Bone marrow (tissue), 2 donors: ENCODE measurements around the gene ZBTB26.
A peak's percentile ranks its signal among the peaks of the same experiment; 100 is the strongest.
"Not testable (repeated sequence)": the region's sequence is repeated elsewhere in the genome, so short reads cannot be mapped to it uniquely, and the experiment has no call there.

ENCODE experiments used
- DNase-seq, 2 donors: peaks; one replicate each; lab custom pipeline; 2025; lab: John Stamatoyannopoulos, UW

The ZBTB26 gene

GRCh38 chr9:122923947-122924346 is 7.4 kb downstream of the ZBTB26 start:
- no peak for DNase-seq

DNA sequence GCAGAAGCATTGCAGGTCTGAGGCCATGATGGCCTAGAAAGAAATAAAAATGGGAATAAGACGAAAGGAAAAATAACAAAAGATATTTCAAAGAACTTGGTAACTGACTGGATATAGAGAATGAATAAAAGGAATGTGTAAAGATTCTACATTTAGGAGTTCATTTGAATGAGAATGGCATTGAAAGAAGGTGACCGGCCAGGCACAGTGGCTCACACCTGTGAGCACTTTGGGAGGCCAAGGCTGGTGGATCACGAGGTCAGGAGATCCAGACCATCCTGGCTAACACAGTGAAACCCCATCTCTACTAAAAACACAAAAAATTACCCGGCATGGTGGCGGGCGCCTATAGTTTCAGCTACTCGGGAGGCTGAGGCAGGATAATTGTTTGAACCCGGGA is 8.6 kb downstream of the ZBTB26 start:
- DNase-seq: no peak

DNA sequence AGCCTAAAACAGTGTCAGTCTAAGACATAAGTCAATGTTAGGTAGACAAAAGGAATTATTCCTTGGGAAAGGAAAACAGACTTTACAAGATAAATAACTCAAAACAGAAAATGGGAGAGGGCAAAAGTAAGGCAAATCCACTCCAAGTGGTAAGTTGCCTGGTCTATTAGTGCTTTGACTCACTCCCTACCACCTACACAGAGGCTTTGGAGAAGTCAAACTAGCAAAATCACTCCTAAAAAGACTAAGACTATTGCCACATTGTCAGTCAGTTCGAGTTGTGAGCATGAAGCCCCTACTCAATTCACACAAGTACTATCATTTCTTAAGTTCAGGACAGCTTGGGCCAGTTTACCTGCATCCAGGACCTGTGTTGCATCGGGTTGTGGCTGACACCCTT is 13.0 kb downstream of the ZBTB26 start:
- no peak for DNase-seq

DNA sequence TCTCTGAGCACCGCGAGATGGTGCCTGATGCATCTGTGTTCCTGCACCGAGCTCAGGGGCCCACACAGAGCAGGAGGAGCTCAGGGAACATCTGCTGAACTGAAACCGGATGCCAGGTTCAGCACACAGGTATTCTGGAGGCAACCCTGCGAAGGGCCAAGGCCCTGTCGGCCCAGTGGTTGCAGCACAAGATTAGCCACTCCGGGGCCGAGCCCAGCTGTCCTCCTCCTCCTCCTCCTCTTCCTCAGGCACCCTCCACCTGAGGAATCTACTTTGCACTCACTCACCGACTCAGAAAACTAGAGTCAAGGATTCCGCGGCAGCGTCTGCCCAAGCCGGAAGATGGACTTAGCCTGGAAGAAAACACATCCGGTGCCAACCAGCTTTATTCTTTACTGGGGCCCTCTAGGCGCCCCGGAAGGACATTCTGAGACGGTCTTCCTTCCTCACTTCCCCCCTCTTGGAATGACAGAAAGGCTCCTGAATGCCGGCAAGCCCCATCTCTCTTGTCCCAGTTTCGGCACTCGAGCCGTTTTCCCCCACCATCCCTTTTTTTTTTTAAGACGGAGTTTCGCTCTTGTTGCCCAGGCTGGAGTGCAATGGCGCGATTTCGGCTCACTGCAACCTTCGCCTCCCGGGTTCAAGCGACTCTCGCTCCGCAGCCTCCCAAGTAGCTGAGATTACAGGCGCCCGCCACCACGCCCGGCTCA is 18.2 kb downstream of the ZBTB26 start, which contains the start of gene ZBTB6:
TSS of gene ZBTB6 (minus strand) at position 360 of the 710 bp plus-strand sequence. CDS start 1,251 bp downstream, outside the sequence.
- DNase-seq: peak; percentile 43 to 65

GRCh38 chr9:122912671-122912963 is 18.7 kb downstream of the ZBTB26 start:
- DNase-seq: no peak

- DNase-seq: not testable (repeated sequence)
These were observed 25.2 kb downstream of the ZBTB26 start for GRCh38 chr9:122906122-122906521.

GRCh38 chr9:122904823-122905710 is 26.2 kb downstream of the ZBTB26 start, which contains the start of gene RC3H2:
RC3H2 (minus strand) TSS chr9:122905359; CDS start chr9:122897509, 7,850 bp downstream.
- peak; percentile 84 to 99 for DNase-seq

DNA sequence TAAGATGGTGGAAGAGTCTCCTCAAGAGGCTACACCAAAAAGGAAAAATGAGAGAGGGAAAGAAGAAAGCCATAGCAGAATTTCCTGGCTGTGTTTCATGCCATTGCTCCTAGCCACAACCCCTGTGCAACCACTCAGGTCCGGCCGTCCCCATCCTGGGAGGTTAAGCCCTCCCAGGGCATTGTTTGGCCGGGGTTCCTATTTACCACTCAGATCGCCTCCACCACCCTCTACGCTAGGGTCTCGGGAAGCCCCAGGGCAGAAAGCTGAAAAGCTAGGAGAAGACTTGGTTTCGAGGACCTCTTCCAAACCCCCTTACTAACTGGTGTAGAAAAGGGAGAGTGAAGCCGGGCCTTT is 26.9 kb downstream of the ZBTB26 start:
- peak in 1 of 2 donors; percentile 45 for DNase-seq

DNA sequence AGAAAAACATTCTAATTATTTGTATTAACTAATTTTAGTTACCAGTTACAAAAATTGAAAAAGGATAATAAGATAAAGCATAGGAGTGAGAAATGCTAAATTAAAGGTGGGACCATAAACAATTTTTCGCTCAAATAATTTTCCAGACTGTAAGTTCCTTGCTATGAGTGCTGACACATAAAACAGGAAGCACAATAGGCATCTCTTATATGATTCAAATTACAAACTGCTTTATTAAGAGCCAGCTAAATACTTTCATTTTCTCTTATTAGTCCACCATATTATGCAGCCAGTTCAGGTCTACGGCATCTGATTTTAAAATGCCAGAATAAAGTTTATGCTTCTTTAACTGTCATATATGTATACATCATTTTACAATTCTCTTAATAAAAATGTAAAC is 30.5 kb downstream of the ZBTB26 start:
- peak in 1 of 2 donors; percentile 72 for DNase-seq

DNA sequence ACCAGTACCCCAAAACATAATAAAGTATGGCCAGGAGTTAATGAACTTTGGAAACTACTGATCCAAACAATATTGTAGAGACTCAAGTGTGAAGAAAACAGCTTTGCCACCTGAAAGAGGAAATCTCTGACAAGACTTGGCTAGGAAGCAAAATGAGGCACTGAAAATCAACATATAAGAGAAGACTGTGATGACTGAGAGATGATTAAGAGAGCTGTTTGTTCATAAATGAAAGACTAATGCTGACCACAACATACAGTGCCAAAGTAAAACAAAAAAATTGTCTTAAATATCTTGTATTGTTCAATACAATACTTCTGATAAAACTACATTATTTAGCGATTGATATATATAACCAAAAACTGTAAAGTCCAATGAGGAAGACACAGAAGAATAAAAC is 33.3 kb downstream of the ZBTB26 start:
- DNase-seq: no peak

- no peak for DNase-seq
These were observed 42.8 kb downstream of the ZBTB26 start for GRCh38 chr9:122888480-122888879.

DNA sequence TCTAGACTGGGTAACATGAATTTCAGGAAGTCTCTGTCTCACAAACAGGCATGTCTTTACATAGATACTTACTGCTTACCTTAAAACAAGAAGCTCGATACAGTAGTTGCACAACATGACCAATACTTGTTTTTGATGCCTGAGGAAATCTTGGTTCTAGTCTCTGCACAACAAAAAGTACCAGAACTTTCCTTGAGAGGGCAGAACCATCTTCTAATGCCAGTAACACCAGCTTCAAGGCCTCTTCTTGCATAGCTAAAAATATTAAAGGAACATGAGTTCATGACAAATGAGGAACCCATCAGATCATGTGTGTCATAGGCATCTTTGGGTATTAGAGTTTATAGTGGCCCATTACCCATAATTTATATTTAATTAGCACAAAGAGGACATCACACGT is 48.2 kb downstream of the ZBTB26 start:
- no peak for DNase-seq

DNA sequence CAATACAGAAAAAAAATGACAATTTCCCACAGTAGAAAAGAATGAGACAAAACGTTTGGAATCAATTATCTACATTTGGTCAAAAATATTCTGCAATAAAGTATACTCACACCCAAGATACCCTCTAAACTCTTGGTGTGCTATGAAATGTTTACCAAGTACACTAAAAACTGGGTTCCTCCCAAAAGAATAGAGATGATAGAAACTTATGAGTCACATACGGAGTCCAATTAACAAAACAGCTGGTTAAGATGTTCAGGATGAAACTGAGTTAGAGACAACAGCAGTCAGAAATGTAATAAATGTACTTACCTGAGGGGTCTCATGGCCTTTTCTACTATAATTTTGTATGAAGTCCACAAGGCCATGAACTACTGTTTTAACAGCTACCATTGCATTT is 51.9 kb downstream of the ZBTB26 start:
- DNase-seq: no peak

DNA sequence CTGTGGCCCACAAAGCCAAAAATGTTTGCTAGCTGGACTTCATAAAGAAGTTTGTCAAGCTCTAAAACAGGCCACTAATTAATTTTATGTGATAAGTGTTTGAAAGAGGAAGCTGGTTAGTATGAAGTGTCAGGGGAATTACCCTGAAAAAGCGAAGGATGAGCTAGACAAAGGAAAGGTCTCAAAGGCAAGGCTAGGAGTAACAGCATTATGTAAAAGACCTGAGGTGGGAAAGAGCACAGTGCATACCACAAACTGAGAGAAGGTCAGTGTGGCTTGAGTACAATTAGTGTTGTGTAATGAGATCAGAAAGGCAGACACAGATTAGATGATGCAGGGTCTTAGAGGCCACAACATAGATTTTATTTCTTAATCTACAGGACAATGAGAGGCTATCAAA is 55.8 kb downstream of the ZBTB26 start:
- no peak for DNase-seq

DNA sequence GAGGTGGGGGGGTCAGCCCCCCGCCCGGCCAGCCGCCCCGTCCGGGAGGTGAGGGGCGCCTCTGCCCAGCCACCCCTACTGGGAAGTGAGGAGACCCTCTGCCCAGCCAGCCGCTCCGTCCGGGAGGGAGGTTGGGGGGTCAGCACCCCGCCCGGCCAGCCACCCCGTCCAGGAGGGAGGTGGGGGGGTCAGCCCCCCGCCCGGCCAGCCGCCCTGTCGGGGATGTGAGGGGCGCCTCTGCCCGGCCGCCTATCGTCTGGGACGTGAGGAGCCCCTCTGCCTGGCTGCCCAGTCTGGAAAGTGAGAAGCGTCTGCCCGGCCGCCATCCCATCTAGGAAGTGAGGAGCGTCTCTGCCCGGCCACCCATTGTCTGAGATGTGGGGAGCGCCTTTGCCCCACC is 64.0 kb downstream of the ZBTB26 start:
- not testable (repeated sequence) for DNase-seq

DNA sequence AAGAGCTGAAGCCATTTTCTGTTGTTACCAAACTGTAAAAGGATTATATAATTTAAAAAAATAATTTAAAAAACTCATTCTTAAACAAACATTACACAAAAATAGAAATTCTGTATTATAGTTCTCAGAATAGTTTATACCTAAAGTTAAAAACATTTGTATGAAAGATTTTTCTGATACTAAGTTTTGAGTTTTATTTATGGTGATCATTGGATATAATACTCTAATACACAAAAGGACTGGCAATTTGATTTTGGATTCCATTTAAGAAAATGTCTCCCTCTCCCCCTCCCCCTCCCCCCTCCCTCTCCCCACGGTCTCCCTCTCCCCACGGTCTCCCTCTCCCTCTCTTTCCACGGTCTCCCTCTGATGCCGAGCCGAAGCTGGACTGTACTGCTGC is 65.2 kb downstream of the ZBTB26 start:
- DNase-seq: no peak
